WTC11 (cell line): Measurements from ENCODE around the gene VPS39. TPM values are rescaled to one million over a fixed set of nuclear protein-coding genes. Genes with fewer than 3 reads are reported as not detected.

ENCODE experiments used
- ATAC-seq: fragments of 200-7000 bp; cut with Tn5 transposase; 2 replicates; pipeline ENCODE4 v1.10.0; 2021; ENCODE audit warnings: mild to moderate bottlenecking, moderate library complexity
- CTCF ChIA-PET: fragments of 300-600 bp; sonication (Branson Sonifier 250); formaldehyde crosslinking; loops from one replicate; lab custom pipeline; 2021; ENCODE audit warnings: antibody characterized with exemption; lab: Charles Lee
- POLR2A ChIA-PET: fragments of 350-600 bp; sonication (Branson Sonifier 250); formaldehyde crosslinking; loops from one replicate; lab custom pipeline; 2021; ENCODE audit warnings: antibody characterized with exemption; lab: Charles Lee
- DNase-seq: peaks from one replicate; pipeline ENCODE4 v3.0.0; 2021; ENCODE audit warnings: low spot score
- H3K27ac Mint-ChIP-seq: 2 replicates; pipeline ENCODE4 v1.8.0; 2021; ENCODE audit warnings: mixed read lengths
- H3K27me3 Mint-ChIP-seq: 2 replicates; pipeline ENCODE4 v1.8.0; 2021; ENCODE audit warnings: low read depth, mild to moderate bottlenecking, moderate library complexity, mixed read lengths
- H3K36me3 Mint-ChIP-seq: 2 replicates; pipeline ENCODE4 v1.8.0; 2021; ENCODE audit warnings: mixed read lengths
- H3K4me1 Mint-ChIP-seq: 2 replicates; pipeline ENCODE4 v1.8.0; 2022; ENCODE audit warnings: mixed read lengths
- H3K4me3 Mint-ChIP-seq: 2 replicates; pipeline ENCODE4 v1.8.0; 2021; ENCODE audit warnings: mild to moderate bottlenecking, moderate library complexity, mixed read lengths
- H3K9me3 Mint-ChIP-seq: 2 replicates; pipeline ENCODE4 v1.8.0; 2021; ENCODE audit warnings: mixed read lengths
- CBFB ChIP-seq: sonication (generic); formaldehyde crosslinking; IDR thresholded peaks from 2 replicates; pipeline ENCODE4 v1.8.1; 2022; ENCODE audit warnings: mild to moderate bottlenecking, low read depth, missing genetic modification reagents
- GTF2I ChIP-seq: fragments of 250-450 bp; sonication (Bioruptor Pico); conservative IDR thresholded peaks from 2 replicates; pipeline ENCODE4 v1.4.0; 2021; ENCODE audit warnings: mild to moderate bottlenecking
- JAZF1 ChIP-seq: fragments of 250-450 bp; sonication (Bioruptor Pico); IDR thresholded peaks from 2 replicates; pipeline ENCODE4 v1.9.0; 2021; ENCODE audit warnings: moderate library complexity, mild to moderate bottlenecking, inconsistent platforms
- NFYB ChIP-seq: sonication (generic); formaldehyde crosslinking; conservative IDR thresholded peaks from 2 replicates; pipeline ENCODE4 v1.8.0; 2022; ENCODE audit warnings: low read depth, missing genetic modification reagents
- PREB ChIP-seq: sonication (generic); formaldehyde crosslinking; IDR thresholded peaks from 2 replicates; pipeline ENCODE4 v1.8.1; 2022; ENCODE audit warnings: mild to moderate bottlenecking, missing genetic modification reagents, moderate library complexity, borderline replicate concordance
- TP53 ChIP-seq: sonication (generic); formaldehyde crosslinking; IDR thresholded peaks from 2 replicates; pipeline ENCODE4 v1.8.1; 2023; ENCODE audit warnings: mild to moderate bottlenecking, missing genetic modification reagents
- ZNF416 ChIP-seq: fragments of 250-450 bp; sonication (Bioruptor Pico); IDR thresholded peaks from 2 replicates; pipeline ENCODE4 v1.9.0; 2021; ENCODE audit warnings: mild to moderate bottlenecking, inconsistent platforms
- ZNF423 ChIP-seq: fragments of 250-450 bp; sonication (Bioruptor Pico); IDR thresholded peaks from 2 replicates; pipeline ENCODE4 v2.1.2; 2022; ENCODE audit warnings: mild to moderate bottlenecking, moderate library complexity
- ZNF532 ChIP-seq: fragments of 250-450 bp; sonication (Bioruptor Pico); IDR thresholded peaks from 2 replicates; pipeline ENCODE4 v1.9.0; 2021; ENCODE audit warnings: mild to moderate bottlenecking, borderline replicate concordance
- total RNA-seq: library from RNA; stranded (reverse); gene quantifications from 3 replicates; pipeline ENCODE4 v1.2.3, GENCODE V29; 2021
- TF ChIP-seq, protein P1 (sequence below): fragments of 250-450 bp; sonication (Bioruptor Pico); IDR thresholded peaks from 2 replicates; pipeline ENCODE4 v1.8.0; 2021; ENCODE audit warnings: mild to moderate bottlenecking
- TF ChIP-seq, protein P2 (sequence below): sonication (generic); formaldehyde crosslinking; IDR thresholded peaks from 2 replicates; pipeline ENCODE4 v1.8.1; 2022; ENCODE audit warnings: missing genetic modification reagents, borderline replicate concordance
- TF ChIP-seq, protein P3 (sequence below): sonication (generic); formaldehyde crosslinking; IDR thresholded peaks from 2 replicates; pipeline ENCODE4 v1.8.0; 2022; ENCODE audit warnings: mild to moderate bottlenecking, missing genetic modification reagents

VPS39 gene
- total RNA-seq, 1 experiment from 2014 or later, result 44.5 TPM

DNA sequence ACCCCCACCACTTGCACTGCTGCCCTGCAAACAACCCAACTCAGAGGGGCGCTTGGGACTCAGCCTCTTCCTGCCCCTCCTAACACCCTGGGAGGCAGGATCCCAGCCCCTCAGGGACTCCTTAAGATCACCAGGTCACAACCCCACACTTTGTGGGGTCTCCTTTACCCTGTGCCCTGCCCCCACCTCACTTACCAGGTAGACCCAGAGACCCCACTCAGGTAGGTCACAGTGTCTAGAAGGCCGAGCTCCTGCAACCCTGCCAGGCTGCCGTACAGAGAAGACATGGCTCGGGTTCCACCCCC is 60.7 kb downstream of the VPS39 start (continued):
- TF ChIP-seq ZNF532 (no peak), NFYB (CRISPR knock-in tag) (no peak), TP53 (CRISPR knock-in tag) (no peak), CBFB (CRISPR knock-in tag) (no peak), ZNF416 (CRISPR knock-in tag) (no peak), PREB (CRISPR knock-in tag) (no peak), ZNF423 (CRISPR knock-in tag) (no peak)
- TF ChIP-seq, protein P1, sequence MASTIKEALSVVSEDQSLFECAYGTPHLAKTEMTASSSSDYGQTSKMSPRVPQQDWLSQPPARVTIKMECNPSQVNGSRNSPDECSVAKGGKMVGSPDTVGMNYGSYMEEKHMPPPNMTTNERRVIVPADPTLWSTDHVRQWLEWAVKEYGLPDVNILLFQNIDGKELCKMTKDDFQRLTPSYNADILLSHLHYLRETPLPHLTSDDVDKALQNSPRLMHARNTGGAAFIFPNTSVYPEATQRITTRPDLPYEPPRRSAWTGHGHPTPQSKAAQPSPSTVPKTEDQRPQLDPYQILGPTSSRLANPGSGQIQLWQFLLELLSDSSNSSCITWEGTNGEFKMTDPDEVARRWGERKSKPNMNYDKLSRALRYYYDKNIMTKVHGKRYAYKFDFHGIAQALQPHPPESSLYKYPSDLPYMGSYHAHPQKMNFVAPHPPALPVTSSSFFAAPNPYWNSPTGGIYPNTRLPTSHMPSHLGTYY (CRISPR knock-in tag), result no peak
- TF ChIP-seq, protein P2, sequence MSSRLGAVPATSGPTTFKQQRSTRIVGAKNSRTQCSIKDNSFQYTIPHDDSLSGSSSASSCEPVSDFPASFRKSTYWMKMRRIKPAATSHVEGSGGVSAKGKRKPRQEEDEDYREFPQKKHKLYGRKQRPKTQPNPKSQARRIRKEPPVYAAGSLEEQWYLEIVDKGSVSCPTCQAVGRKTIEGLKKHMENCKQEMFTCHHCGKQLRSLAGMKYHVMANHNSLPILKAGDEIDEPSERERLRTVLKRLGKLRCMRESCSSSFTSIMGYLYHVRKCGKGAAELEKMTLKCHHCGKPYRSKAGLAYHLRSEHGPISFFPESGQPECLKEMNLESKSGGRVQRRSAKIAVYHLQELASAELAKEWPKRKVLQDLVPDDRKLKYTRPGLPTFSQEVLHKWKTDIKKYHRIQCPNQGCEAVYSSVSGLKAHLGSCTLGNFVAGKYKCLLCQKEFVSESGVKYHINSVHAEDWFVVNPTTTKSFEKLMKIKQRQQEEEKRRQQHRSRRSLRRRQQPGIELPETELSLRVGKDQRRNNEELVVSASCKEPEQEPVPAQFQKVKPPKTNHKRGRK (CRISPR knock-in tag), result no peak
- TF ChIP-seq, protein P3, sequence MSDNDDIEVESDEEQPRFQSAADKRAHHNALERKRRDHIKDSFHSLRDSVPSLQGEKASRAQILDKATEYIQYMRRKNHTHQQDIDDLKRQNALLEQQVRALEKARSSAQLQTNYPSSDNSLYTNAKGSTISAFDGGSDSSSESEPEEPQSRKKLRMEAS (CRISPR knock-in tag), result no peak
- TF ChIP-seq, all 79 proteins: peak for 0

DNA sequence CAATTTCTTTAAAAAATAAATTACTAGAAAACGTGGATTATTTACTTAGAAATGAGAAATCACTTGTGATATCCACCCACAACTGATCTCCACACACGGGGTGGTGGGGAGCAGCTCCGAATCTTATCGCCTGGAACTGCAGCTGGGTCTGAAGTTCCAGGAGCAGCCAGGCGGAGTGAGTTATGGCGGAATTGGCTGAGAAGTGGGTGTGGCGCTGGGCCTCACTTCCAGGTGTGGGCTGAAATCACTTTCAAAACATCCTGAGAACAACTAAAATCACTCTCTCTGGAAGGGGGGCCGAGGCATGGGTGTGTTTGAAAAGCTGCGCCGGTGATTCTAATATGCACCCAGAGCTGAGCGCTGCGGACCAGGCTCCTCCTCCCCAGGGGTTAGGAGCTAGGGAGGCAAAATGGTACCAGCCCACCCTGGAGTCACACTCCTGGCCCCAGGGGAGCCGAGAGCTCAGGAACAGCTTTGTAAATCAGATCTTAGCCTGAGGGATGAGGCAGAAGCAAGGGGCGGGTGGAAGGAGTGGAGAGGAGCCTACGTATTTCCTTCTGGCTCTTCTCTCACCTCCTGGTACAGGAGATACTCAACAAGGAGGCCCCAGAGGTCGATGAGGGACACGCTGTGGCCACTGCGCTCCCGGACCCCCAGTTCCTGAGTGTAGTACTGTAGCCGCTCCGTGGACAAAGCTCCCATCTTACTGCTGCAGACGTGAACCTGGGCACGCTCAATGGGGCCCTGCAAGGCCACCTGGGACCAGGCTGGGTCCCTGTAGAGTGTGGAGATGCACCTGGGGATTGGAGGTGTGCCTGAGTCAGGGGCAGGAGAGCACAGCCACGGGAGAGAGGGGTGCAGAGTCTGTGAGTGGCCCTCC is 61.3 kb downstream of the VPS39 start:
- no peaks in the 10 kb centered on the region for H3K4me1 Mint-ChIP-seq
- no peaks in the 10 kb centered on the region for H3K9me3 Mint-ChIP-seq
- CTCF ChIA-PET, result interaction anchor here (0.5 to 5.0 kb wide), 8 partner anchors 8 to 632 kb away, joined by 3 to 39 read pairs (median 6); partner anchors contain the start of gene PLA2G4F
- ATAC-seq (no peak), DNase-seq (no peak)
- no peak overlapping the region for H3K27ac Mint-ChIP-seq
- H3K36me3 Mint-ChIP-seq, result no peaks in the 10 kb centered on the region
- POLR2A ChIA-PET, result no interaction called here
- no peak overlapping the region for H3K4me3 Mint-ChIP-seq
- TF ChIP-seq NFYB (CRISPR knock-in tag) (no peak), GTF2I (CRISPR knock-in tag) (no peak), JAZF1 (CRISPR knock-in tag) (no peak)
- no peaks in the 10 kb centered on the region for H3K27me3 Mint-ChIP-seq
